ENCODE results near the gene SH2B3. TPM values are rescaled to one million over a fixed set of nuclear protein-coding genes. Genes with fewer than 3 reads are reported as not detected.

SH2B3 gene
- total and polyA plus RNA-seq, 2 donors (not counting 1 experiment from before 2014, with no cell fraction given), result 21.9 to 69.4 TPM

GRCh38 chr12:111412007-111412829 is 6.5 kb downstream of the SH2B3 start:
- Histone ChIP-seq H3K4me1 (ENCODE audit: control insufficient read depth in 2 of 2, insufficient read depth in 2 of 2, low read length in 2 of 2) (peaks cover 63 to 72% of the 10 kb centered on the region in 2 donors), H3K4me3 (ENCODE audit: control extremely low read depth in 1 of 5, extremely low read depth in 1 of 5, insufficient read depth in 1 of 5, low read depth in 2 of 5, low read length in 4 of 5) (no peak overlapping the region), H4K20me1 (ENCODE audit: control insufficient read depth, insufficient read depth, low read length, poor library complexity, severe bottlenecking) (peaks cover 83% of the 10 kb centered on the region), H3K36me3 (replicated peaks in 1 of 2; ENCODE audit: control extremely low read depth in 1 of 2, control insufficient read depth in 1 of 2, extremely low read depth in 1 of 2, insufficient read depth in 2 of 2, low read length in 1 of 2) (peaks cover 4 to 16% of the 10 kb centered on the region in 2 experiments), H3K27me3 (replicated peaks in 1 of 4; ENCODE audit: control extremely low read depth in 1 of 4, control insufficient read depth in 3 of 4, insufficient read depth in 4 of 4, low read length in 3 of 4) (no peaks in the 10 kb centered on the region), H3K4me2 (replicated peaks; ENCODE audit: low read depth, low read length, poor library complexity, severe bottlenecking) (peak overlapping the region; percentile 95), H3K9me3 (ENCODE audit: control extremely low read depth in 1 of 3, control insufficient read depth in 2 of 3, insufficient read depth in 1 of 3, low read length in 2 of 3) (no peaks in the 10 kb centered on the region), H3K79me2 (ENCODE audit: control insufficient read depth, insufficient read depth, low read length) (peaks cover 98% of the 10 kb centered on the region), H3K27ac (ENCODE audit: low read length in 2 of 2) (peak overlapping the region; percentile 54 to 97), H3K9ac (ENCODE audit: low read length) (no peak overlapping the region), H2AFZ (ENCODE audit: insufficient read depth, low read depth, low read length, poor library complexity, severe bottlenecking) (no peak overlapping the region)
- WGBS (ENCODE audit: insufficient coverage), result 26% methylated on average over 11 of the region's 15 CpGs
- Mint-ChIP-seq H3K4me1 (peaks cover 82% of the 10 kb centered on the region), H3K27ac (peak overlapping the region; percentile 92), H3K27me3 (no peaks in the 10 kb centered on the region), H3K4me3 (peak overlapping the region; percentile 67), H3K9me3 (ENCODE audit: insufficient read depth) (no peaks in the 10 kb centered on the region)
- intact Hi-C loops (cut with micrococcal nuclease), result no loop called here
- ATAC-seq (ENCODE audit: low read depth), result no peak
- TF ChIP-seq EZH2 (IDR thresholded peaks at IDR 0.05; ENCODE audit: borderline replicate concordance, insufficient read depth, low read depth, low read length, poor library complexity, severe bottlenecking) (no peak), CTCF (IDR thresholded peaks at IDR 0.05) (no peak)
- POLR2A ChIA-PET, result interaction anchor here (6.9 kb wide), 1 partner anchor 23 kb away, joined by 36 read pairs; no protein-coding TSS in a partner anchor
- DNase-seq, result no peak
- CTCF ChIA-PET, result interaction anchor here (0.8 to 22.7 kb wide), 5 partner anchors 9 to 118 kb away, joined by 3 to 1472 read pairs (median 6); no protein-coding TSS in a partner anchor
